Measurements from ENCODE around the gene ACTR1A. TPM values are rescaled to one million over a fixed set of nuclear protein-coding genes. Genes with fewer than 3 reads are reported as not detected.

The ACTR1A gene
- total RNA-seq, 1 experiment from 2014 or later: 147 TPM

DNA sequence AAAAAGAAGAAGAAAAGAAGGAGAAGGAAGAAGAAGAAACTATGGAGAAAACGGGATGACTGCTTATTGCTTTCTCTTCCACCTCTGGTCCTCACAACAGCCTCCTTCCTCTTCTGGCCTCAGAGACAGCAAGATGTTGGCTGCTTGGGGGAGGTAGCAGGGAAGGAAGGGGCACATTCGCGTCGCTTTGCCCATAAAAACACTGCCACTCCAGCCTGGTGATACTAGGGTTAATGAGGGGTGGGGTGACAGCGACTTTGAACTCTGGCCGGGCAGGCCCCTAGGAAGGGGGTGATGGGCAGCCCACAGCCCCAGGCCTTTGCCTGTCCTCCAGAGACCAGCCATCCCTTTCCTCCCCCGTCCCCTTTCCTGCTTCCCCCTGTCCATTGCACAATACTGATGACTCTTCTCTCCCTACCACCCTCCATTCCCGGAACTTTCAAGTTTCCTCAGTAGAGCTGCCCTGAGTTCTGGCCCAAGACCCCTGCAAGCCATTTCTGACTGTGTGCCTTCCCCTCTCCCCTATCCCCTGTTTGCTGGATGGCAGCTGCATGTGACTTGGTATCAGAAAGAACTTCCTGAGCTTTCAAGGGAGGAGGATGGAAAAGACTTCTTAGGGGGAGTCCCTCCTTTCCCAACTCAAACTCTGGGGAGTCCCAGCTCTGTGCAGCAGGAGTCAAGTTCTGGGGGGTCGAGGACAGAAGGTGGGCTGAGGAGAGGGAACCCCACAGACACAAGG is 67.9 kb downstream of the ACTR1A start:
- no peak overlapping the region for H3K27ac ChIP-seq (ENCODE audit: low read length)
- ChIA-PET CTCF (interaction anchor here (0.6 kb wide), 1 partner anchor 100 kb away, joined by 3 read pairs; no protein-coding TSS in a partner anchor), POLR2A (no interaction called here)
- in situ Hi-C loops (cut with HindIII; ENCODE audit: low pct_unique_long_range_greater_than_20kb, low sequenced_read_pairs) (no loop called here), intact Hi-C loops (cut with micrococcal nuclease; ENCODE audit: unreplicated experiment) (loop anchor here (5.0 kb wide), 1 partner anchor 43 kb away; no protein-coding TSS in a partner anchor)
- BruUV-seq (replicated peaks): no TSS peak
- no peak overlapping the region for H3K4me3 ChIP-seq (ENCODE audit: low read depth in 2 of 2, low read length in 2 of 2)
- H3K36me3 ChIP-seq (ENCODE audit: control insufficient read depth, insufficient read depth, low read length): no peaks in the 10 kb centered on the region; the same call in 1 of the 2 replicates
- peaks cover 14% of the 10 kb centered on the region for H3K4me1 ChIP-seq (ENCODE audit: control insufficient read depth, insufficient read depth, low read length)
- H3K9me3 ChIP-seq (ENCODE audit: control insufficient read depth, insufficient read depth, low read depth, low read length): no peaks in the 10 kb centered on the region
- no peaks in the 10 kb centered on the region for H3K27me3 ChIP-seq (ENCODE audit: control insufficient read depth, insufficient read depth, low read length)
- no peak for TF ChIP-seq SIN3A (IDR thresholded peaks at IDR 0.05; ENCODE audit: borderline replicate concordance, insufficient read depth, low read depth, low read length)
- no peak for TF ChIP-seq POLR2AphosphoS5 (IDR thresholded peaks at IDR 0.05; ENCODE audit: low read depth, low read length)
- TF ChIP-seq TCF7L2 (IDR thresholded peaks at IDR 0.05; ENCODE audit: low read depth, low read length): no peak
- no peak for ATAC-seq
- DNase-seq (ENCODE audit: low read depth, low spot score): no peak

DNA sequence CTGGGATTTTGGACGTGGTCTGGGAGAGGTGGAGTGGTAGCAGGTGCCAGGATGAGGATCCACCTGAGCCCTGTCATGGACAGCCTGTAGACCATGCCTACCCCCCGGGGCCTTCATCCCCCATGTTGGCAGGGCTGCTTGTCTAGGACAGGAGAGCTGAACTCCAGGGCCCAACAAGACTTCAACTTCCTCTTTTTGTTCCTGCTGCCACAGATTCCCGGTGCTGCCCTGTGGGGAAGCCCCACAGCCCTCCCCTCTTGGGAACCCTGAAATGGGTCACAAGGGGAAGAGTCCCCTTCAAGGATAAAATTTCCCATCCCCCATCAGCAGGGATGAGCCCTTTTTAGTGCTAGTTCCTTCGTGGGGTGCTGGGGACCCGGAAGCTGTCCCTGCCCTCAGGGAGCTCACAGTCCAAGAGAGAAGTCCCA is 68.9 kb downstream of the ACTR1A start:
- ChIA-PET POLR2A (interaction anchor here (0.6 kb wide), 1 partner anchor 149 kb away, joined by 3 read pairs; no protein-coding TSS in a partner anchor), CTCF (no interaction called here)
- Histone ChIP-seq H3K4me3 (ENCODE audit: low read depth in 2 of 2, low read length in 2 of 2) (no peak overlapping the region), H3K27ac (ENCODE audit: low read length) (peak overlapping the region; percentile 97; the same call in 1 of the 2 replicates), H3K36me3 (ENCODE audit: control insufficient read depth, insufficient read depth, low read length) (no peaks in the 10 kb centered on the region; the same call in 1 of the 2 replicates), H3K4me1 (ENCODE audit: control insufficient read depth, insufficient read depth, low read length) (peaks cover 14% of the 10 kb centered on the region), H3K27me3 (ENCODE audit: control insufficient read depth, insufficient read depth, low read length) (no peaks in the 10 kb centered on the region), H3K9me3 (ENCODE audit: control insufficient read depth, insufficient read depth, low read depth, low read length) (no peaks in the 10 kb centered on the region)
- in situ Hi-C loops (cut with HindIII; ENCODE audit: low pct_unique_long_range_greater_than_20kb, low sequenced_read_pairs) (no loop called here), intact Hi-C loops (cut with micrococcal nuclease; ENCODE audit: unreplicated experiment) (loop anchor here (5.0 kb wide), 1 partner anchor 44 kb away; no protein-coding TSS in a partner anchor)
- ATAC-seq: no peak
- TF ChIP-seq POLR2AphosphoS5 (IDR thresholded peaks at IDR 0.05; ENCODE audit: low read depth, low read length) (no peak), SIN3A (IDR thresholded peaks at IDR 0.05; ENCODE audit: borderline replicate concordance, insufficient read depth, low read depth, low read length) (no peak), TCF7L2 (IDR thresholded peaks at IDR 0.05; ENCODE audit: low read depth, low read length) (no peak)
- TF ChIP-seq, protein P1, sequence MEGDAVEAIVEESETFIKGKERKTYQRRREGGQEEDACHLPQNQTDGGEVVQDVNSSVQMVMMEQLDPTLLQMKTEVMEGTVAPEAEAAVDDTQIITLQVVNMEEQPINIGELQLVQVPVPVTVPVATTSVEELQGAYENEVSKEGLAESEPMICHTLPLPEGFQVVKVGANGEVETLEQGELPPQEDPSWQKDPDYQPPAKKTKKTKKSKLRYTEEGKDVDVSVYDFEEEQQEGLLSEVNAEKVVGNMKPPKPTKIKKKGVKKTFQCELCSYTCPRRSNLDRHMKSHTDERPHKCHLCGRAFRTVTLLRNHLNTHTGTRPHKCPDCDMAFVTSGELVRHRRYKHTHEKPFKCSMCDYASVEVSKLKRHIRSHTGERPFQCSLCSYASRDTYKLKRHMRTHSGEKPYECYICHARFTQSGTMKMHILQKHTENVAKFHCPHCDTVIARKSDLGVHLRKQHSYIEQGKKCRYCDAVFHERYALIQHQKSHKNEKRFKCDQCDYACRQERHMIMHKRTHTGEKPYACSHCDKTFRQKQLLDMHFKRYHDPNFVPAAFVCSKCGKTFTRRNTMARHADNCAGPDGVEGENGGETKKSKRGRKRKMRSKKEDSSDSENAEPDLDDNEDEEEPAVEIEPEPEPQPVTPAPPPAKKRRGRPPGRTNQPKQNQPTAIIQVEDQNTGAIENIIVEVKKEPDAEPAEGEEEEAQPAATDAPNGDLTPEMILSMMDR (IDR thresholded peaks at IDR 0.05): no peak
- TF ChIP-seq, protein P2, sequence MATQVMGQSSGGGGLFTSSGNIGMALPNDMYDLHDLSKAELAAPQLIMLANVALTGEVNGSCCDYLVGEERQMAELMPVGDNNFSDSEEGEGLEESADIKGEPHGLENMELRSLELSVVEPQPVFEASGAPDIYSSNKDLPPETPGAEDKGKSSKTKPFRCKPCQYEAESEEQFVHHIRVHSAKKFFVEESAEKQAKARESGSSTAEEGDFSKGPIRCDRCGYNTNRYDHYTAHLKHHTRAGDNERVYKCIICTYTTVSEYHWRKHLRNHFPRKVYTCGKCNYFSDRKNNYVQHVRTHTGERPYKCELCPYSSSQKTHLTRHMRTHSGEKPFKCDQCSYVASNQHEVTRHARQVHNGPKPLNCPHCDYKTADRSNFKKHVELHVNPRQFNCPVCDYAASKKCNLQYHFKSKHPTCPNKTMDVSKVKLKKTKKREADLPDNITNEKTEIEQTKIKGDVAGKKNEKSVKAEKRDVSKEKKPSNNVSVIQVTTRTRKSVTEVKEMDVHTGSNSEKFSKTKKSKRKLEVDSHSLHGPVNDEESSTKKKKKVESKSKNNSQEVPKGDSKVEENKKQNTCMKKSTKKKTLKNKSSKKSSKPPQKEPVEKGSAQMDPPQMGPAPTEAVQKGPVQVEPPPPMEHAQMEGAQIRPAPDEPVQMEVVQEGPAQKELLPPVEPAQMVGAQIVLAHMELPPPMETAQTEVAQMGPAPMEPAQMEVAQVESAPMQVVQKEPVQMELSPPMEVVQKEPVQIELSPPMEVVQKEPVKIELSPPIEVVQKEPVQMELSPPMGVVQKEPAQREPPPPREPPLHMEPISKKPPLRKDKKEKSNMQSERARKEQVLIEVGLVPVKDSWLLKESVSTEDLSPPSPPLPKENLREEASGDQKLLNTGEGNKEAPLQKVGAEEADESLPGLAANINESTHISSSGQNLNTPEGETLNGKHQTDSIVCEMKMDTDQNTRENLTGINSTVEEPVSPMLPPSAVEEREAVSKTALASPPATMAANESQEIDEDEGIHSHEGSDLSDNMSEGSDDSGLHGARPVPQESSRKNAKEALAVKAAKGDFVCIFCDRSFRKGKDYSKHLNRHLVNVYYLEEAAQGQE (IDR thresholded peaks at IDR 0.05; ENCODE audit: insufficient read depth in 1 of 2, low read depth in 2 of 2, low read length in 1 of 2): no peak
- BruUV-seq (replicated peaks): no TSS peak
- DNase-seq (ENCODE audit: low read depth, low spot score): no peak

All from Panc1 (cell line).